KMS-11 (cell line): ENCODE measurements around the gene DHH.

ENCODE experiments used
- H2AFZ ChIP-seq: fragments of 200-600 bp; sonication (generic); 2 replicates; pipeline ENCODE4 v1.6.1; 2016; ENCODE audit warnings: antibody characterized with exemption, mixed run types, low read depth
- H3K27ac ChIP-seq: fragments of 200-600 bp; sonication (generic); 2 replicates; pipeline ENCODE4 v1.6.1; 2016; ENCODE audit warnings: mild to moderate bottlenecking, mixed run types
- H3K27me3 ChIP-seq: fragments of 200-600 bp; sonication (generic); 2 replicates; pipeline ENCODE4 v1.6.1; 2017; ENCODE audit warnings: mild to moderate bottlenecking, low read depth, mixed run types, moderate library complexity; ENCODE audit not compliant: insufficient read depth
- H3K36me3 ChIP-seq: fragments of 200-600 bp; sonication (generic); 2 replicates; pipeline ENCODE4 v1.6.1; 2017; ENCODE audit warnings: mild to moderate bottlenecking, mixed run types; ENCODE audit not compliant: insufficient read depth
- H3K4me1 ChIP-seq: fragments of 200-600 bp; sonication (generic); 2 replicates; pipeline ENCODE4 v1.6.1; 2016; ENCODE audit warnings: mild to moderate bottlenecking, low read depth, mixed run types; ENCODE audit not compliant: poor library complexity, severe bottlenecking
- H3K4me2 ChIP-seq: fragments of 200-600 bp; sonication (generic); 2 replicates; pipeline ENCODE4 v1.7.0; 2016; ENCODE audit warnings: mild to moderate bottlenecking, mixed run types
- H3K4me3 ChIP-seq: fragments of 200-600 bp; sonication (generic); IDR thresholded peaks from 2 replicates; pipeline ENCODE4 v1.6.1; 2017; ENCODE audit warnings: low read depth, low read length, mixed read lengths; ENCODE audit not compliant: insufficient read depth
- H3K79me2 ChIP-seq: fragments of 200-600 bp; sonication (generic); 2 replicates; pipeline ENCODE4 v1.6.1; 2016; ENCODE audit warnings: low read depth, mixed run types; ENCODE audit not compliant: insufficient read depth
- H3K9ac ChIP-seq: fragments of 200-600 bp; sonication (generic); 2 replicates; pipeline ENCODE4 v1.6.1; 2016; ENCODE audit warnings: mild to moderate bottlenecking, mixed run types
- H4K20me1 ChIP-seq: fragments of 200-600 bp; sonication (generic); 2 replicates; pipeline ENCODE4 v1.6.1; 2016; ENCODE audit warnings: mild to moderate bottlenecking, mixed run types; ENCODE audit not compliant: insufficient read depth
- TF ChIP-seq, protein P1 (sequence below): fragments of 200-600 bp; sonication (generic); conservative IDR thresholded peaks from 2 replicates; pipeline ENCODE4 v1.6.1; 2017; ENCODE audit warnings: low read depth, mild to moderate bottlenecking, antibody characterized with exemption, low read length, moderate library complexity, mixed read lengths

DHH gene

DNA sequence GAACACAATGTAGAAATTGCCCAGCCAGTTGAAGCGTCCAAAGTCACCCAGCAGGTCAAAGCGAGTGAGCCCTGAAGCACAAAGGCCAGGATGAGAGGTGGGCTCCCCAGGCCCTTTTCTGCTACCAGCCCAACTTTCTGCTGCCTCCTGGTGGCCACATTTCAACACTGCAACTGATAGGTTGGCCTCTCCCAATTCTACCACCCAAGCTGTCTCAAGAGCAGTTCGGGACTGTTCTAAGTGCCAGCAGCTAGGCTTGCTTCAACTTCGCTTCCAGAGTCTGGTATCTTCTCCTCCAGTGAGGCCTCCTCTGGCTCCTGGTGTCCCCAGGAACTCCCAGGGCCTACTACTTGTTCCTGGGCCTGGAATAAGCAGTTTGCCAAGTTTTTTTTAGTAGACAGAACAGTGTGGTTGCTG is 3.4 kb upstream of the DHH start:
- Histone ChIP-seq H3K36me3 (no peaks in the 10 kb centered on the region), H3K4me1 (peaks cover 3% of the 10 kb centered on the region), H4K20me1 (no peaks in the 10 kb centered on the region), H3K27ac (no peak overlapping the region), H3K27me3 (peaks cover 10% of the 10 kb centered on the region; the same call in 1 of the 2 replicates), H3K79me2 (no peaks in the 10 kb centered on the region), H3K4me3 (no peak overlapping the region), H2AFZ (no peak overlapping the region), H3K9ac (no peak overlapping the region), H3K4me2 (no peak overlapping the region)
- TF ChIP-seq, protein P1, sequence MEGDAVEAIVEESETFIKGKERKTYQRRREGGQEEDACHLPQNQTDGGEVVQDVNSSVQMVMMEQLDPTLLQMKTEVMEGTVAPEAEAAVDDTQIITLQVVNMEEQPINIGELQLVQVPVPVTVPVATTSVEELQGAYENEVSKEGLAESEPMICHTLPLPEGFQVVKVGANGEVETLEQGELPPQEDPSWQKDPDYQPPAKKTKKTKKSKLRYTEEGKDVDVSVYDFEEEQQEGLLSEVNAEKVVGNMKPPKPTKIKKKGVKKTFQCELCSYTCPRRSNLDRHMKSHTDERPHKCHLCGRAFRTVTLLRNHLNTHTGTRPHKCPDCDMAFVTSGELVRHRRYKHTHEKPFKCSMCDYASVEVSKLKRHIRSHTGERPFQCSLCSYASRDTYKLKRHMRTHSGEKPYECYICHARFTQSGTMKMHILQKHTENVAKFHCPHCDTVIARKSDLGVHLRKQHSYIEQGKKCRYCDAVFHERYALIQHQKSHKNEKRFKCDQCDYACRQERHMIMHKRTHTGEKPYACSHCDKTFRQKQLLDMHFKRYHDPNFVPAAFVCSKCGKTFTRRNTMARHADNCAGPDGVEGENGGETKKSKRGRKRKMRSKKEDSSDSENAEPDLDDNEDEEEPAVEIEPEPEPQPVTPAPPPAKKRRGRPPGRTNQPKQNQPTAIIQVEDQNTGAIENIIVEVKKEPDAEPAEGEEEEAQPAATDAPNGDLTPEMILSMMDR, result peak; percentile 93

- H3K79me2 ChIP-seq, result no peaks in the 10 kb centered on the region
- no peak overlapping the region for H3K27ac ChIP-seq
- H2AFZ ChIP-seq, result no peak overlapping the region
- H3K4me3 ChIP-seq, result no peak overlapping the region
- no peak overlapping the region for H3K9ac ChIP-seq
- TF ChIP-seq, protein P1, result no peak
- no peak overlapping the region for H3K4me2 ChIP-seq
- H3K27me3 ChIP-seq, result peaks cover 15% of the 10 kb centered on the region; the same call in 1 of the 2 replicates
- H4K20me1 ChIP-seq, result no peaks in the 10 kb centered on the region
- H3K36me3 ChIP-seq, result no peaks in the 10 kb centered on the region
- peaks cover 10% of the 10 kb centered on the region for H3K4me1 ChIP-seq
Observed at GRCh38 chr12:49097381-49097780, 2.8 kb upstream of the DHH start.

GRCh38 chr12:49094975-49095365 is 369 bp upstream of the DHH start:
- no peaks in the 10 kb centered on the region for H4K20me1 ChIP-seq
- H3K4me3 ChIP-seq, result no peak overlapping the region
- H2AFZ ChIP-seq, result no peak overlapping the region
- H3K4me2 ChIP-seq, result no peak overlapping the region
- H3K79me2 ChIP-seq, result no peaks in the 10 kb centered on the region
- H3K27ac ChIP-seq, result no peak overlapping the region
- H3K27me3 ChIP-seq, result peaks cover 32% of the 10 kb centered on the region
- TF ChIP-seq, protein P1, result no peak
- no peak overlapping the region for H3K9ac ChIP-seq
- no peaks in the 10 kb centered on the region for H3K36me3 ChIP-seq
- peaks cover 16% of the 10 kb centered on the region for H3K4me1 ChIP-seq

DNA sequence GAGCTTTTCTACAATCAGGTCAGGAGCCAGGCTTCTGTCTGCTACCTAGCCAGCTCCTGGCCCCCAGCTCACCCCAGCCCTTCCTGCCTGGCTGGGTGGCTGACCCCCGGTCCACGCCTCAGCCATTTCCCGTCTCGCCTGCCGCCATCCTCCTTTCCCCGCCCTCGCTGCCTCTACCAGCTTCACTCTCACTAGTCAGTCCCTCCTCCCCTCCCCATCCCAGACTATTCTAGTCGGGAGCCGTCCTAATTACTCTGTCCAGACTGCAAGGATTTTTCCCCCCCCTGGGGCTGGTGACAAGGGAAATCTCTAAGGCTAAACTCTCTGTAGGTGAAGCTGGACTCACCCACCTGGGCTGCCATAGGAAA is 825 bp downstream of the DHH start:
- no peaks in the 10 kb centered on the region for H3K79me2 ChIP-seq
- no peak overlapping the region for H3K4me3 ChIP-seq
- no peak overlapping the region for H3K9ac ChIP-seq
- H3K27ac ChIP-seq, result no peak overlapping the region
- TF ChIP-seq, protein P1, result no peak
- H2AFZ ChIP-seq, result no peak overlapping the region
- H3K4me2 ChIP-seq, result no peak overlapping the region
- peaks cover 16% of the 10 kb centered on the region for H3K4me1 ChIP-seq
- no peaks in the 10 kb centered on the region for H4K20me1 ChIP-seq
- H3K27me3 ChIP-seq, result peaks cover 38% of the 10 kb centered on the region
- no peaks in the 10 kb centered on the region for H3K36me3 ChIP-seq
